Caco-2 (cell line): Measurements from ENCODE around the gene IFNA21. TPM values are rescaled to one million over a fixed set of nuclear protein-coding genes. Genes with fewer than 3 reads are reported as not detected.
"Not testable (repeated sequence)": the region's sequence is repeated elsewhere in the genome, so short reads cannot be mapped to it uniquely, and the experiment has no call there.

Source experiments
- BruUV-seq: library from RNA; stranded (reverse); fragments of 400-500 nt; replicated peaks from 2 replicates; lab custom pipeline; 2021; lab: Mats Ljungman, UMichigan
- CTCF ChIA-PET: fragments of 300-600 bp; sonication (Branson Sonifier 250); formaldehyde crosslinking; loops from one replicate; lab custom pipeline; 2022; ENCODE audit warnings: antibody characterized with exemption; lab: Charles Lee
- POLR2A ChIA-PET: fragments of 300-600 bp; sonication (Branson Sonifier 250); formaldehyde crosslinking; loops from one replicate; lab custom pipeline; 2022; ENCODE audit warnings: antibody characterized with exemption; lab: Charles Lee
- DNase-seq, 2 experiments: peaks; one replicate each; pipeline versions ENCODE4 v3.0.0 to v3.0.0-alpha.2; 2020 to 2022
- H3K27me3 ChIP-seq: replicated peaks from 2 replicates; pipeline ENCODE4 v1.6.0; 2011; ENCODE audit warnings: low read length; ENCODE audit not compliant: control insufficient read depth, insufficient read depth
- H3K36me3 ChIP-seq: 2 replicates; pipeline ENCODE4 v1.5.1; 2011; ENCODE audit warnings: low read length; ENCODE audit not compliant: control insufficient read depth, insufficient read depth
- H3K4me1 ChIP-seq: fragments of 250-450 bp; sonication (Bioruptor Pico); 2 replicates; pipeline ENCODE4 v1.5.1; 2020; ENCODE audit warnings: mild to moderate bottlenecking
- H3K4me3 ChIP-seq: 2 replicates; pipeline ENCODE4 v1.5.1; 2011; ENCODE audit warnings: low read depth, mild to moderate bottlenecking, control low read depth, low read length
- H3K9me3 ChIP-seq: fragments of 250-450 bp; sonication (Bioruptor Pico); 2 replicates; pipeline ENCODE4 v1.5.1; 2020; ENCODE audit warnings: mild to moderate bottlenecking, moderate library complexity
- H3K27ac Mint-ChIP-seq: one replicate; pipeline ENCODE4 v1.8.0; 2022; ENCODE audit warnings: mixed read lengths; ENCODE audit not compliant: unreplicated experiment
- H3K27me3 Mint-ChIP-seq: one replicate; pipeline ENCODE4 v1.8.0; 2022; ENCODE audit warnings: mixed read lengths; ENCODE audit not compliant: insufficient read depth, unreplicated experiment
- H3K36me3 Mint-ChIP-seq: one replicate; pipeline ENCODE4 v1.8.0; 2022; ENCODE audit warnings: mild to moderate bottlenecking, mixed read lengths; ENCODE audit not compliant: insufficient read depth, unreplicated experiment
- H3K4me1 Mint-ChIP-seq: one replicate; pipeline ENCODE4 v1.8.0; 2022; ENCODE audit warnings: low read depth, mixed read lengths; ENCODE audit not compliant: unreplicated experiment
- H3K4me3 Mint-ChIP-seq: one replicate; pipeline ENCODE4 v1.8.0; 2022; ENCODE audit warnings: mild to moderate bottlenecking, moderate library complexity, mixed read lengths; ENCODE audit not compliant: unreplicated experiment
- H3K9me3 Mint-ChIP-seq: one replicate; pipeline ENCODE4 v1.8.0; 2022; ENCODE audit warnings: mixed read lengths; ENCODE audit not compliant: unreplicated experiment
- CTCF ChIP-seq, 2 experiments: fragments of 200-600 bp in 1 of 2; IDR thresholded peaks; 1 replicate in 1 of 2; 2 replicates in 1 of 2; pipeline versions ENCODE4 v1.5.1 to v1.8.0; 2011 to 2022; ENCODE audit warnings: antibody characterized with exemption in 1 of 2, control low read depth in 1 of 2, inconsistent platforms in 1 of 2, low read depth in 1 of 2, low read length in 1 of 2, mild to moderate bottlenecking in 1 of 2, moderate library complexity in 1 of 2; ENCODE audit not compliant: insufficient read depth in 1 of 2, severe bottlenecking in 1 of 2, unreplicated experiment in 1 of 2
- intact Hi-C: fragments of 100-400 bp; cut with micrococcal nuclease; formaldehyde crosslinking; loops from one replicate; pipeline ENCODE4 v1.10.0; 2022; ENCODE audit not compliant: unreplicated experiment
- total RNA-seq: library from RNA; stranded (reverse); gene quantifications from 2 replicates; pipeline ENCODE4 v1.2.3, GENCODE V29; 2022

IFNA21 gene
- total RNA-seq, 1 experiment from 2014 or later: not detected

- H3K27me3 Mint-ChIP-seq, H3K36me3 Mint-ChIP-seq, POLR2A ChIA-PET, H3K27ac Mint-ChIP-seq, H3K4me1 ChIP-seq, H3K4me3 ChIP-seq, H3K4me1 Mint-ChIP-seq, H3K27me3 ChIP-seq, BruUV-seq, H3K9me3 Mint-ChIP-seq, H3K36me3 ChIP-seq, H3K4me3 Mint-ChIP-seq, H3K9me3 ChIP-seq: not testable (repeated sequence)
- CTCF ChIA-PET: interaction anchor here (0.6 to 1.4 kb wide), 4 partner anchors 8 to 240 kb away, joined by 3 to 4 read pairs (median 4); no protein-coding TSS in a partner anchor
- intact Hi-C loops: loop anchor here (1.0 to 10.0 kb wide), 2 partner anchors 200 to 594 kb away; no protein-coding TSS in a partner anchor
- DNase-seq: peak in 1 of 2 experiments; percentile 43
- peak; percentile 36 to 38 for TF ChIP-seq CTCF (IDR thresholded peaks at IDR 0.05; ENCODE audit: insufficient read depth in 1 of 2, low read depth in 1 of 2, low read length in 1 of 2, severe bottlenecking in 1 of 2, unreplicated experiment in 1 of 2)
These were observed 28.7 kb upstream of the IFNA21 start for GRCh38 chr9:21194867-21195776.

GRCh38 chr9:21187487-21187886 lies 21.0 kb upstream of the IFNA21 start, which contains the start of gene IFNA4:
IFNA4 (minus strand) TSS chr9:21187587; CDS start chr9:21187531, 56 bp downstream.
- peaks cover 10% of the 10 kb centered on the region for H3K27me3 Mint-ChIP-seq
- H3K27me3 ChIP-seq, H3K36me3 ChIP-seq, POLR2A ChIA-PET, H3K4me1 ChIP-seq, DNase-seq, CTCF ChIA-PET, H3K9me3 ChIP-seq, H3K27ac Mint-ChIP-seq, BruUV-seq, H3K9me3 Mint-ChIP-seq, H3K36me3 Mint-ChIP-seq, H3K4me1 Mint-ChIP-seq, H3K4me3 Mint-ChIP-seq, H3K4me3 ChIP-seq: not testable (repeated sequence)
- intact Hi-C loops: loop anchor here (10.0 kb wide), 1 partner anchor 127 kb away; no protein-coding TSS in a partner anchor

GRCh38 chr9:21182810-21183736 lies 16.6 kb upstream of the IFNA21 start:
- H3K36me3 Mint-ChIP-seq, H3K9me3 Mint-ChIP-seq, POLR2A ChIA-PET, H3K9me3 ChIP-seq, H3K36me3 ChIP-seq, H3K4me3 Mint-ChIP-seq, BruUV-seq, H3K4me3 ChIP-seq, H3K4me1 ChIP-seq, H3K4me1 Mint-ChIP-seq, H3K27ac Mint-ChIP-seq, H3K27me3 ChIP-seq: not testable (repeated sequence)
- peaks cover 10% of the 10 kb centered on the region for H3K27me3 Mint-ChIP-seq
- peak in 1 of 2 experiments; percentile 28 for DNase-seq
- intact Hi-C loops: loop anchor here (10.0 kb wide), 1 partner anchor 132 kb away; no protein-coding TSS in a partner anchor
- CTCF ChIA-PET: interaction anchor here (1.2 kb wide), 1 partner anchor 8 kb away, joined by 3 read pairs; no protein-coding TSS in a partner anchor
- TF ChIP-seq CTCF (IDR thresholded peaks at IDR 0.05; ENCODE audit: insufficient read depth in 1 of 2, low read depth in 1 of 2, low read length in 1 of 2, severe bottlenecking in 1 of 2, unreplicated experiment in 1 of 2): peak in 1 of 2 experiments; percentile 23
